ENCODE measurements around the gene NDUFS1. TPM values are rescaled to one million over a fixed set of nuclear protein-coding genes. Genes with fewer than 3 reads are reported as not detected.
"Not testable (repeated sequence)": the region's sequence is repeated elsewhere in the genome, so short reads cannot be mapped to it uniquely, and the experiment has no call there.

NDUFS1 gene
- total and polyA plus RNA-seq, 10 of the 15 experiments (the other 5 are each of a cell fraction or from before 2014, with no cell fraction given): 62.6 to 108 (median 90.4) TPM

DNA sequence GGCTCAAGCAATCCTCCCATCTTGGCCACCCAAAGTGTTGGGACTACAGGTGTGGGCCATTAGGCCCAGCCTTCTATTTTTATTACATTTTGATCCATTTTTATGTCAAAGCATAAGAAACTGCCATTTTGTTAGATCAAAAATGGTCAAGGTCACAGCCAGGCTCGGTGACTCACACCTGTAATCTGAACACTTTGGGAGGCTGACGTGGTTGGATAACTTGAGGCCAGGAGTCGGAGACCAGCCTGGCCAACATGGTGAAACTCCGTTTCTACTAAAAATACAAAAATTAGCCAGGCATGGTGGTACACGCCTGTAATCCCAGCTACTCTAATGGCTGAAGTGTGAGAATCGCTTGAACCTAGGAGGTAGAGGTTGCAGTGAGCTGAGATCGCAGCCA lies 49.7 kb upstream of the NDUFS1 start:
- Histone ChIP-seq H3K27ac (ENCODE audit: control insufficient read depth, insufficient read depth) (no peak overlapping the region), H3K79me2 (ENCODE audit: control insufficient read depth, insufficient read depth, low read length) (no peaks in the 10 kb centered on the region), H4K20me1 (ENCODE audit: control insufficient read depth, insufficient read depth) (no peaks in the 10 kb centered on the region), H3K9me3 (replicated peaks; ENCODE audit: control insufficient read depth, insufficient read depth, low read length) (no peaks in the 10 kb centered on the region), H3K27me3 (replicated peaks in 1 of 2; ENCODE audit: control insufficient read depth in 2 of 2, insufficient read depth in 2 of 2, low read length in 1 of 2) (no peaks in the 10 kb centered on the region), H3K4me2 (ENCODE audit: control insufficient read depth, insufficient read depth) (no peak overlapping the region), H3K4me1 (ENCODE audit: control insufficient read depth, insufficient read depth, low read length) (no peaks in the 10 kb centered on the region), H3K36me3 (ENCODE audit: control insufficient read depth in 2 of 2, insufficient read depth in 2 of 2, low read length in 1 of 2) (no peaks in the 10 kb centered on the region), H3K9ac (ENCODE audit: control insufficient read depth, insufficient read depth, low read length) (no peak overlapping the region), H3K4me3 (no peak overlapping the region), H2AFZ (ENCODE audit: control insufficient read depth, low read depth, low read length) (no peak overlapping the region)
- no peak for TF ChIP-seq BMI1 (IDR thresholded peaks at IDR 0.05; ENCODE audit: borderline replicate concordance)
- TF ChIP-seq TARDBP (IDR thresholded peaks at IDR 0.05; ENCODE audit: borderline replicate concordance): no peak
- TF ChIP-seq ZSCAN29 (IDR thresholded peaks at IDR 0.05): no peak
- TF ChIP-seq, protein P1, sequence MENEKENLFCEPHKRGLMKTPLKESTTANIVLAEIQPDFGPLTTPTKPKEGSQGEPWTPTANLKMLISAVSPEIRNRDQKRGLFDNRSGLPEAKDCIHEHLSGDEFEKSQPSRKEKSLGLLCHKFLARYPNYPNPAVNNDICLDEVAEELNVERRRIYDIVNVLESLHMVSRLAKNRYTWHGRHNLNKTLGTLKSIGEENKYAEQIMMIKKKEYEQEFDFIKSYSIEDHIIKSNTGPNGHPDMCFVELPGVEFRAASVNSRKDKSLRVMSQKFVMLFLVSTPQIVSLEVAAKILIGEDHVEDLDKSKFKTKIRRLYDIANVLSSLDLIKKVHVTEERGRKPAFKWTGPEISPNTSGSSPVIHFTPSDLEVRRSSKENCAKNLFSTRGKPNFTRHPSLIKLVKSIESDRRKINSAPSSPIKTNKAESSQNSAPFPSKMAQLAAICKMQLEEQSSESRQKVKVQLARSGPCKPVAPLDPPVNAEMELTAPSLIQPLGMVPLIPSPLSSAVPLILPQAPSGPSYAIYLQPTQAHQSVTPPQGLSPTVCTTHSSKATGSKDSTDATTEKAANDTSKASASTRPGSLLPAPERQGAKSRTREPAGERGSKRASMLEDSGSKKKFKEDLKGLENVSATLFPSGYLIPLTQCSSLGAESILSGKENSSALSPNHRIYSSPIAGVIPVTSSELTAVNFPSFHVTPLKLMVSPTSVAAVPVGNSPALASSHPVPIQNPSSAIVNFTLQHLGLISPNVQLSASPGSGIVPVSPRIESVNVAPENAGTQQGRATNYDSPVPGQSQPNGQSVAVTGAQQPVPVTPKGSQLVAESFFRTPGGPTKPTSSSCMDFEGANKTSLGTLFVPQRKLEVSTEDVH (IDR thresholded peaks at IDR 0.05; ENCODE audit: low read depth, partially characterized antibody): no peak
- DNase-seq (ENCODE audit: low read depth, low spot score) (no peak), FAIRE-seq (no peak), ATAC-seq (no peak)
- in situ Hi-C loops (cut with MboI) (no loop called here), intact Hi-C loops (cut with micrococcal nuclease; ENCODE audit: unreplicated experiment) (no loop called here)
- no TSS peak for BruUV-seq (replicated peaks)
- 72% methylated on average over 7 of the region's 7 CpGs for WGBS (ENCODE audit: insufficient coverage, insufficient replicate concordance, low lambda C conversion rate, missing lambda C conversion rate)
- SMC1A ChIA-PET (ENCODE audit: uncharacterized antibody, unreplicated experiment): no interaction called here
- RAD21 ChIA-PET (ENCODE audit: unreplicated experiment): no interaction called here
- CTCF ChIA-PET: no interaction called here
- POLR2A ChIA-PET: no interaction called here

DNA sequence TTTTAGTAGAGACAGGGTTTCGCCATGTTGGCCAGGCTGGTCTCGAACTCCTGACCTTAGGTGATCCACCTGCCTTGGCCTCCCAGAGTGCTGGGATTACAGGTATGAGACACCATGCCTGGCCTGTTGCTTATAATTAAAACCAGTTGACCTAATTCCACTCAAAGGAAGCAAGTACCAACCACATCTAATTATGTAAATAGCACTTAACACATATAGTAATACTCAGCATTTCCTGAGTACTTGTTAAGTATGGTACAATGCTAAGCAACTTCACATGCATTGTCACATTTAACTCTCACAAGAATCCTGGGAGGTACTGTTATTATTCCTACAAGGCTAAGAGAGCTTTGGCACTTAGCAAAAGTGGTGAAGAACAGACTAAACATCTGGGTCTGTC lies 48.1 kb upstream of the NDUFS1 start:
- POLR2A ChIA-PET: not testable (repeated sequence)
- CTCF ChIA-PET: interaction anchor here (0.9 kb wide), 1 partner anchor 54 kb away, joined by 3 read pairs; no protein-coding TSS in a partner anchor

More for the DNA sequence above, 48.1 kb upstream of the NDUFS1 start:
- 88% methylated on average over 2 of the region's 2 CpGs for WGBS (ENCODE audit: insufficient coverage, insufficient replicate concordance, low lambda C conversion rate, missing lambda C conversion rate)
- H3K79me2 ChIP-seq (ENCODE audit: control insufficient read depth, insufficient read depth, low read length); H3K9me3 ChIP-seq (replicated peaks; ENCODE audit: control insufficient read depth, insufficient read depth, low read length); RAD21 ChIA-PET (ENCODE audit: unreplicated experiment); H3K4me2 ChIP-seq (ENCODE audit: control insufficient read depth, insufficient read depth); H4K20me1 ChIP-seq (ENCODE audit: control insufficient read depth, insufficient read depth); SMC1A ChIA-PET (ENCODE audit: uncharacterized antibody, unreplicated experiment); intact Hi-C loops (cut with micrococcal nuclease; ENCODE audit: unreplicated experiment); H3K4me1 ChIP-seq (ENCODE audit: control insufficient read depth, insufficient read depth, low read length); BruUV-seq (replicated peaks); H3K27me3 ChIP-seq (replicated peaks in 1 of 2; ENCODE audit: control insufficient read depth in 2 of 2, insufficient read depth in 2 of 2, low read length in 1 of 2); H3K27ac ChIP-seq (ENCODE audit: control insufficient read depth, insufficient read depth); H3K4me3 ChIP-seq; ATAC-seq; H2AFZ ChIP-seq (ENCODE audit: control insufficient read depth, low read depth, low read length); in situ Hi-C loops (cut with MboI); H3K9ac ChIP-seq (ENCODE audit: control insufficient read depth, insufficient read depth, low read length); H3K36me3 ChIP-seq (ENCODE audit: control insufficient read depth in 2 of 2, insufficient read depth in 2 of 2, low read length in 1 of 2); DNase-seq (ENCODE audit: low read depth, low spot score): not testable (repeated sequence)
- peak; percentile 71 for FAIRE-seq

Measured in GM12878 (cell line).